ENCODE measurements around the gene ARHGAP18. TPM values are rescaled to one million over a fixed set of nuclear protein-coding genes. Genes with fewer than 3 reads are reported as not detected.
A peak's percentile ranks its signal among the peaks of the same experiment; 100 is the strongest.

The ARHGAP18 gene
- total and polyA plus RNA-seq, 2 of the 13 experiments (the other 11 are each of a cell fraction or from before 2014, with no cell fraction given) = 58.2 to 115 TPM

- TF ChIP-seq KIAA2018 (CRISPR knock-in tag; IDR thresholded peaks at IDR 0.05; ENCODE audit: borderline replicate concordance) (no peak), SP5 (CRISPR knock-in tag; IDR thresholded peaks at IDR 0.05; ENCODE audit: borderline replicate concordance, low read depth) (no peak), ZMYM2 (CRISPR knock-in tag; IDR thresholded peaks at IDR 0.05) (0 out of 2 replicates have a peak, but pooled peaks have one; percentile 6), ZNF30 (CRISPR knock-in tag; IDR thresholded peaks at IDR 0.05) (no peak), ATF7-NPFF (CRISPR knock-in tag; IDR thresholded peaks at IDR 0.05; ENCODE audit: low read depth) (no peak), MBD4 (IDR thresholded peaks at IDR 0.05; ENCODE audit: borderline replicate concordance, low read length) (no peak), ZNF564 (CRISPR knock-in tag; IDR thresholded peaks at IDR 0.05) (no peak), ZNF230 (CRISPR knock-in tag; IDR thresholded peaks at IDR 0.05) (no peak), GTF3A (CRISPR knock-in tag; conservative IDR thresholded peaks at IDR 0.05) (no peak)
- TF ChIP-seq, protein P1, sequence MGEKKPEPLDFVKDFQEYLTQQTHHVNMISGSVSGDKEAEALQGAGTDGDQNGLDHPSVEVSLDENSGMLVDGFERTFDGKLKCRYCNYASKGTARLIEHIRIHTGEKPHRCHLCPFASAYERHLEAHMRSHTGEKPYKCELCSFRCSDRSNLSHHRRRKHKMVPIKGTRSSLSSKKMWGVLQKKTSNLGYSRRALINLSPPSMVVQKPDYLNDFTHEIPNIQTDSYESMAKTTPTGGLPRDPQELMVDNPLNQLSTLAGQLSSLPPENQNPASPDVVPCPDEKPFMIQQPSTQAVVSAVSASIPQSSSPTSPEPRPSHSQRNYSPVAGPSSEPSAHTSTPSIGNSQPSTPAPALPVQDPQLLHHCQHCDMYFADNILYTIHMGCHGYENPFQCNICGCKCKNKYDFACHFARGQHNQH (CRISPR knock-in tag; IDR thresholded peaks at IDR 0.05) = no peak
- TF ChIP-seq, protein P2, sequence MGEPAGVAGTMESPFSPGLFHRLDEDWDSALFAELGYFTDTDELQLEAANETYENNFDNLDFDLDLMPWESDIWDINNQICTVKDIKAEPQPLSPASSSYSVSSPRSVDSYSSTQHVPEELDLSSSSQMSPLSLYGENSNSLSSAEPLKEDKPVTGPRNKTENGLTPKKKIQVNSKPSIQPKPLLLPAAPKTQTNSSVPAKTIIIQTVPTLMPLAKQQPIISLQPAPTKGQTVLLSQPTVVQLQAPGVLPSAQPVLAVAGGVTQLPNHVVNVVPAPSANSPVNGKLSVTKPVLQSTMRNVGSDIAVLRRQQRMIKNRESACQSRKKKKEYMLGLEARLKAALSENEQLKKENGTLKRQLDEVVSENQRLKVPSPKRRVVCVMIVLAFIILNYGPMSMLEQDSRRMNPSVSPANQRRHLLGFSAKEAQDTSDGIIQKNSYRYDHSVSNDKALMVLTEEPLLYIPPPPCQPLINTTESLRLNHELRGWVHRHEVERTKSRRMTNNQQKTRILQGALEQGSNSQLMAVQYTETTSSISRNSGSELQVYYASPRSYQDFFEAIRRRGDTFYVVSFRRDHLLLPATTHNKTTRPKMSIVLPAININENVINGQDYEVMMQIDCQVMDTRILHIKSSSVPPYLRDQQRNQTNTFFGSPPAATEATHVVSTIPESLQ (CRISPR knock-in tag; conservative IDR thresholded peaks at IDR 0.05) = no peak
- TF ChIP-seq, protein P3, sequence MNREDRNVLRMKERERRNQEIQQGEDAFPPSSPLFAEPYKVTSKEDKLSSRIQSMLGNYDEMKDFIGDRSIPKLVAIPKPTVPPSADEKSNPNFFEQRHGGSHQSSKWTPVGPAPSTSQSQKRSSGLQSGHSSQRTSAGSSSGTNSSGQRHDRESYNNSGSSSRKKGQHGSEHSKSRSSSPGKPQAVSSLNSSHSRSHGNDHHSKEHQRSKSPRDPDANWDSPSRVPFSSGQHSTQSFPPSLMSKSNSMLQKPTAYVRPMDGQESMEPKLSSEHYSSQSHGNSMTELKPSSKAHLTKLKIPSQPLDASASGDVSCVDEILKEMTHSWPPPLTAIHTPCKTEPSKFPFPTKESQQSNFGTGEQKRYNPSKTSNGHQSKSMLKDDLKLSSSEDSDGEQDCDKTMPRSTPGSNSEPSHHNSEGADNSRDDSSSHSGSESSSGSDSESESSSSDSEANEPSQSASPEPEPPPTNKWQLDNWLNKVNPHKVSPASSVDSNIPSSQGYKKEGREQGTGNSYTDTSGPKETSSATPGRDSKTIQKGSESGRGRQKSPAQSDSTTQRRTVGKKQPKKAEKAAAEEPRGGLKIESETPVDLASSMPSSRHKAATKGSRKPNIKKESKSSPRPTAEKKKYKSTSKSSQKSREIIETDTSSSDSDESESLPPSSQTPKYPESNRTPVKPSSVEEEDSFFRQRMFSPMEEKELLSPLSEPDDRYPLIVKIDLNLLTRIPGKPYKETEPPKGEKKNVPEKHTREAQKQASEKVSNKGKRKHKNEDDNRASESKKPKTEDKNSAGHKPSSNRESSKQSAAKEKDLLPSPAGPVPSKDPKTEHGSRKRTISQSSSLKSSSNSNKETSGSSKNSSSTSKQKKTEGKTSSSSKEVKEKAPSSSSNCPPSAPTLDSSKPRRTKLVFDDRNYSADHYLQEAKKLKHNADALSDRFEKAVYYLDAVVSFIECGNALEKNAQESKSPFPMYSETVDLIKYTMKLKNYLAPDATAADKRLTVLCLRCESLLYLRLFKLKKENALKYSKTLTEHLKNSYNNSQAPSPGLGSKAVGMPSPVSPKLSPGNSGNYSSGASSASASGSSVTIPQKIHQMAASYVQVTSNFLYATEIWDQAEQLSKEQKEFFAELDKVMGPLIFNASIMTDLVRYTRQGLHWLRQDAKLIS (CRISPR knock-in tag; IDR thresholded peaks at IDR 0.05) = no peak
Observed at GRCh38 chr6:129710450-129711270, 683 bp upstream of the ARHGAP18 start (continued).
